NCI-H345 (cell line): ENCODE results near the gene MCM5.
"Not testable (repeated sequence)": the region's sequence is repeated elsewhere in the genome, so short reads cannot be mapped to it uniquely, and the experiment has no call there.

Experiments used
- DNase-seq: peaks from one replicate; lab custom pipeline; 2025; lab: John Stamatoyannopoulos, UW

The MCM5 gene

DNA sequence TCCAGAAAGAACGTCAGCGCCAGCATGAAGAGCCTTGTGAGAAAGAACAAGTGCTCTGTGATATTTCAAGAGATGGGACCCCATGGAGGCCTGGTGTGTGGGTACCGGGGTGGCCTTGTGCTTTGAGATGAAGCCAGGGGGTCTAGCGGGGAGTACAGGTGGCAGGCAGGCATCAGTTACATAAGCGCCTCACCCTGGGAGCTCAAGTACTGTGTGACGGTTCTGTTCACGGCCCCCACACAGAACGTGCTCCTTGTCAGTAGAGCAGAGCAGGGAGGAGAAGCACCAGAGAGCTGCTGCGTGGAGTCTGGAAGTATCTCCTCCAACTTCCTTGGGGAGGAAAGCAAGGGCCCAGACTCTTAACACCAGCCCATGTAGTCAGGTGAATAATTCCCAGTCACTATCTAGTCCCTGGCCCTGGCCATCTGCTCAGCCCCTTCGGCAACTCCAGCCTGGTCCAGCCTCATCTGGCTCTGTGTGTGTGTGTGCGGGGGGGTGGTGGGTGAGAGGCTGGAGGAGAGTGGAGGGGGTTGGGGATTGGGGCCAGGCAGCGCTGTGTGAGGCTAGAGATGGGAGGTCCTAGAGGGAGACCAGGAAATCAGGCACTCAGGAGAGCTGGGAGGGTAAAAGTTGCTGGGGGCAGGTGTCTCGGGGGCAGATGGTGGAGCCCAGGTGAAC, 32.4 kb downstream of the MCM5 start:
- DNase-seq = no peak

GRCh38 chr22:35434061-35434710, 34.2 kb downstream of the MCM5 start:
- no peak for DNase-seq

DNA sequence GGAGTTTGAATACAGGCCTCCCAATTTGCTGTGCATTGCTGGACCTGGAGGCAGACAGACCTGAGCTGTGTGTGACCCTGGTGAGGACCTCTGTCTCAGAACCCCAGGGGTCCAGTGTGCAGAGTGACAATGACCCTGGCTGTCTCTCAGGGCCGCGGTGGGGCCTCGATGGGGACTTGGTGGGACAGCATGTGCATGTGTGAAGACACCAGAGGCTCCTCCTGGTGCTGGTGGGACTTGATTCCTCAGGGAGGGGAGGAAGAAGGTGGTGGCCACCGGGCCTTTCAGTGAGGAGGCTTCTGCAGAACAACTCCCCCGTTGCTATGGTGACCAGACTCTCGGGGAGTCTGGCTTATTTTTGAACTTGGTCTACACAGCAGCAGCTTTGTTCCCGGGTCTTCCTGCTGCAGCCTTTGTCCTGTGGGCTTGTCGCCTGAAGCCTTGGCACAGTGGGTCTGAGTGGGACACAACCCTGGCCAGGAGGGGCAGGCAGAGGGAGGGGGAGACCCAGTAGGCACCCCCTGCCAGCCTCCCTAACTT, 35.3 kb downstream of the MCM5 start:
- no peak for DNase-seq

DNA sequence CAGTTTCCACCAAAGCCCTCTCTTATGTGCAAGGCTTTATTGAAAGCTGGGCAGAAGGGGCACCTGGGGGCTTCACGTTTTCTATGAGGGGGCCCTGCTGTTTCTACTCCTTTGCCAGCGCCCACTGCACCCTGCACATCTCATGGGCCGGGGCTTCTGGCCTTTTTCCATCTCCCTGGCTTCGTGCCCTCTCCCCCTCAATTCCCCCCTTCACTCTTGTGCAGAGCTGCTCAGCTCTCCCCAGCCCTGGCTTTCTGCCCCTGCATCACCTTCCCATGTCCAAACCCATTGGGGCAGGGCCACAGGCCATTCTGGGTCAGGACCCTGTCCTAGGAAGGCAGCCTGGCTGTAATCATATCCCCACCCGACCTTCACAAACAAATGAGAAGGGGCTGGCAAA, 36.5 kb downstream of the MCM5 start:
- no peak for DNase-seq

- DNase-seq = no peak
These were observed 37.1 kb downstream of the MCM5 start for GRCh38 chr22:35437049-35437448.

DNA sequence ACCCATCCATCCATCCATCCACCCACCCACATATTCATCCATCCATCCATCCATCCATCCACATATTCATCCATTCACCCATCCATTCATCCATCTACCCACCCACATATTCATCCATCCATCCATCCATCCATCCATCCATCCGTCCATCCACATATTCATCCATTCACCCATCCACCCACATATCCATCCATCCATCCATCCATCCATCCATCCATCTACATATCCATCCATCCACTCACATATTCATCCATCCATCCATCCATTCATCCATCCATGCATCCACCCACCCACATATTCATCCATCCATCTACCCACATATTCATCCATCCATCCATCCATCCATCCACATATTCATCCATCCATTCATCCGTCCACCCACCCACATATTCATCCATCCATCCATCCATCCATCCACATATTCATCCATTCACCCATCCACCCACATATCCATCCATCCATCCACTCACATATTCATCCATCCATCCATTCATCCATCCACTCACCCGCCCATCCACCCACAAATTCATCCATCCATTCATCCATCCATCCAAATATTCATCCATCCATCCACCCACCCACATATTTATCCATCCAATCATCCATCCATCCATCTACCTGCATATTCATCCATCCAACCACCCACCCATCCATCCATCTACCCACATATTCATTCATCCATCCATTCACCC, 38.9 kb downstream of the MCM5 start:
- not testable (repeated sequence) for DNase-seq

DNA sequence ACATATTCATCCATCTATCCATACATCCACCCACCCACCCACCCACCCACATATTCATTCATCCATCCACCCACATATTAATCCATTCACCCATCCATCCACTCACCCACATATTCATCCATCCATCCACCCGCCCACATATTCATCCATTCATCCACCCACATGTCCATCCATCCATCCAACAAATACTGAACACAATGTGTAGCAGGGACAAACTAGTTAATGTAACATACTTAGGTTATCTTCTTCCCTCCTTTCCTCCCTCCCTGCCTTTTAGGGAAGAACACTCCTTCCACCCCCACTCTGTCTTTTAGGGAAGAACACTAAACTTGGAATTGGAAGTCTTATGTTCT, 39.4 kb downstream of the MCM5 start:
- no peak for DNase-seq

- no peak for DNase-seq
These were observed 40.2 kb downstream of the MCM5 start for GRCh38 chr22:35440129-35440528.

GRCh38 chr22:35441489-35442100, 41.7 kb downstream of the MCM5 start:
- DNase-seq = no peak

DNA sequence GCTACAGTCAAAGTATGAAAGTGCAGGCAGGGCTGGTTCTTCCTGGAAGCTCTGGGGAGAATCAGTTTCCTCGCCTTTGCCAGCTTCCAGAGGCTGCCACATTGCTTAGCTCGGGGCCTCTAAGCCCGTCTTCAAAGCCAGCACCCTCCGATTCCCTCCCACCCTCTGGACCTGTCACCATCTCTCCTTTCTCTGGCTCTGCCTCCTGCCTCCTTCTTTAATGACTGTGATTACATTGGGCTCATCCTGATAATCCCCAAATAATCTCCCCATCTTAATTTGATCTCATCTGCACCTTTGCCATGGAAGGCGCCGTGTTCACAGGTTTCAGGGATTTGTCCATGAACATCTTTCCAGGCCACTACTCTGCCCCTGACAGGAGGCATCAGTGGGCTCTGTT, 42.5 kb downstream of the MCM5 start:
- DNase-seq = no peak

- no peak for DNase-seq
These were observed 43.4 kb downstream of the MCM5 start for GRCh38 chr22:35443338-35443737.

- DNase-seq = no peak
These were observed 44.1 kb downstream of the MCM5 start for GRCh38 chr22:35443790-35444684.

DNA sequence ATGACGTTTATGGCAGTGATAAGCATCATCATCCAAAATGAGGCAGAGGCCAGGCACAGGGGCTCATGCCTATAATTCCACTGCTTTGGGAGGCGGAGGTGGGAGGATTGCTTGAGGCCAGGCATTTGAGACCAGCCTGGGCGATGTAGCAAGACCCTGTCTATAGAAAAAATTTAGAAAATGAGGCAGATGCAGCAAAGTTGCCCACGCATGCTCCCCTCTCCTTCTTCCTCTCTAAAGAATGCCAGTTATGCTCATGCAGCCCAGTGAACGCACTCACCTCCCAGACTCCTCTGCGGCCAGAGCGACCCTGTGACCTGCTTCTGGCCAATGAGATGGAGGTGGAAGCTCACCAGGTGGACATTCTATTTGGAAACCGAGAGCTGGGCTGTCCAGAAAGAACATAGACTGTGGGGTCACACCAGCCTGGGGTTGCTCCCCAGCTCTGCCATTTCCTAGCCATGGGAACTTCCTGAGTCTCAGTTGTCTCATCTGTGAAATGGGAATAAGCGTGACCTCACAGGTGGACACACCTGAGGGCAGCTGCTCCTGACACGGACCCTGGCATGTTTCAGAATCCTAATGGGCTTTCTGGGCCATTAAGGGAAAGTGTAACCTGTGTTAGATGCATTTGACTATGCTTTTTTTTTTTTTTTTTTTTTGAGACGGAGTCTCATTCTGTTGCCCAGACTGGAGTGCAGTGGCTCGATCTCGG, 44.9 kb downstream of the MCM5 start:
- no peak for DNase-seq

GRCh38 chr22:35445933-35446332, 46.0 kb downstream of the MCM5 start:
- no peak for DNase-seq

DNA sequence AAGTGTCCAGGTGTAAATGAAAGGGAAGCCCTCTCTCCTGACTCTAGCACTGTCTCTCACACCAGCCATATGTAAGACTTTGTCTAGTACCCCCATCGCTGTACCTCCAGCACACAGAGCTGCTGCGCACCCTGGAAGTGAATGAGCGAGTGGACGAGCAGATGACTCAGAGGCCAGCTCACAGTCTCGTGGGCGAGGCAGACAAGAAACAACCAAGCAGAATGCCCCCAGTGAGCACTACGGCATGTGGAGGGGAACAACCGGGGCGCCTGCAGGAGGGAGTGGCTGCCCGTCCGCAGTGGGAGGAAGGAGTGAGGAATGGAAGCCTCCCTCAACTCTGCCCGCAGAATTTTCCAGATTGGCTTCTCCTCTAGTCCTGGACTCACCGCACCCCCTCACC, 46.4 kb downstream of the MCM5 start:
- DNase-seq = no peak

DNA sequence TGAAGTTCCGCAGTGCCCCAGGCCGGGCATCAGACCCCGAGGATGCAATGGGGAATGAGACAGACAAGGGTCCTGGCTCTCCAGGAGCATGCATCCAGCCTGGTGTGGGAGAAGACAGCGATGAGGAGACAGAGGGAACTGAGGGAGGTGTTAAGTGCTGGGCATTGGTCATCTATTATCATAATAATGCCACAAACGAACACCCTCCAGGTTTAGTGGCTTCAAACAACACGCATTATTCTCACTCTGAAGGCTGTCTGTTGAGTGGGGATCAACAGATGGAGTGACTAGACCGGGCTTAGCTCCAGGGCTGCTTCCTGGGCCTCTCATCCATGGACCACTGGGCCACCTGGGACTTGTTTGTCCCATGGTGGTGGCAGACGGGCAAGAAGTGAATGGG, 48.6 kb downstream of the MCM5 start:
- no peak for DNase-seq

DNA sequence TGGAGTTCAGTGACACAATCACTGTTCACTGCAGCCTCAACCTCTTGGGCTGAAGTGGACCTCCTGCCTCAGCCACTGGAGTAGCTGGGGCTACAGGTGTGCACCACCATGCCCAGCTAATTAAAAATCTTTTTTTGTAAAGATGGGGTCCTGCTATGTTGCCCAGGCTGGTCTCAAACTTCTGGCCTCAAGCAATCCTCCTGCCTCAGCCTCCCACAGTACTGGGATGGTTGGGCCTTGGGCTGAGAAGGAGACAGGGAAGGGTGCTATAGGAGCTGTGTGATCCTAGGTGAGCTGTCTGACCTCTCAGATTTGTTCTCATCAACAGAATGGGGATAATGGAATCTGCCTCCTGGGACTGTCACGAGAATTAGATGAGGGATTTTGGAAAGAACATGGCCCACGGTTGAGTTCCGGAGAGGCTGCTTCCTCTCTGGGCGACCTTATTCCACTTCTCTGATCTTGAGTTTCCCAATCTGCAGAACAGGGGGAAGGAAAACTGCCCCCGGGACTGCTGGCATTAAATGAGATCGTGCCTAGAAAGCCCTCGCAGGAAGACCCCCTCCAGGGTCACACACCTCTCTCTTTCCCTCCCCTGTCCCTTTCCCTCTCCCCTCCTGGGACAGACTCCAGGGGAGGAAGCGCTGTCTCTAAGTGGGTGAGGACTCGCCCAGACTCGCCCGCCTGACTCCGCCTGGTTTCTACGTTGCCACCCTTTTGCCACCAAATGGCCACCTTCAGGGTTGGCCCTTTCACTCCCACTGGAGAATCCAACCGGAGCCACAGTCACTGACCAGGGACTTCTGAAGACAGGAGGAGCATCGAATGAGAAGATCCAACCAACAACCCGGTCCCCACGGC, 50.1 kb downstream of the MCM5 start:
- DNase-seq = peak; percentile 3

- DNase-seq = no peak
These were observed 51.1 kb downstream of the MCM5 start for GRCh38 chr22:35450824-35451569.

- peak; percentile 67 for DNase-seq
These were observed 51.7 kb downstream of the MCM5 start for GRCh38 chr22:35451592-35451991.
